Jurkat, Clone E6-1 (cell line): ENCODE data around the gene PTPRN2.

ENCODE experiments used
- DNase-seq: peaks from one replicate; pipeline ENCODE4 v3.0.0-alpha.2; 2011; ENCODE audit warnings: low read depth, low spot score
- H3K4me3 ChIP-seq: 2 replicates; pipeline ENCODE4 v1.5.1; 2011; ENCODE audit warnings: mild to moderate bottlenecking, low read length, control low read depth, moderate library complexity

Gene PTPRN2

GRCh38 chr7:158001621-158002320 lies 585.9 kb downstream of the PTPRN2 start:
- no peak overlapping the region for H3K4me3 ChIP-seq
- DNase-seq, result no peak

GRCh38 chr7:158001003-158001402 lies 586.6 kb downstream of the PTPRN2 start:
- DNase-seq, result no peak
- H3K4me3 ChIP-seq, result no peak overlapping the region

- no peak for DNase-seq
Measured at GRCh38 chr7:158000160-158000559, 587.5 kb downstream of the PTPRN2 start.

GRCh38 chr7:157998884-157999552 lies 588.6 kb downstream of the PTPRN2 start:
- H3K4me3 ChIP-seq, result no peak overlapping the region
- no peak for DNase-seq

More at GRCh38 chr7:158000160-158000559, 587.5 kb downstream of the PTPRN2 start:
- H3K4me3 ChIP-seq, result no peak overlapping the region

GRCh38 chr7:157997471-157997870 lies 590.2 kb downstream of the PTPRN2 start:
- DNase-seq, result no peak
- H3K4me3 ChIP-seq, result no peak overlapping the region

- no peak for DNase-seq
- H3K4me3 ChIP-seq, result no peak overlapping the region
Measured at GRCh38 chr7:157997080-157997440, 590.6 kb downstream of the PTPRN2 start.

GRCh38 chr7:157996359-157997079 lies 591.1 kb downstream of the PTPRN2 start:
- no peak overlapping the region for H3K4me3 ChIP-seq
- DNase-seq, result no peak

GRCh38 chr7:157995815-157996214 lies 591.8 kb downstream of the PTPRN2 start:
- DNase-seq, result no peak
- H3K4me3 ChIP-seq, result no peak overlapping the region

GRCh38 chr7:157994319-157994718 lies 593.3 kb downstream of the PTPRN2 start:
- DNase-seq, result no peak
- no peak overlapping the region for H3K4me3 ChIP-seq

- DNase-seq, result no peak
- H3K4me3 ChIP-seq, result no peak overlapping the region
Measured at GRCh38 chr7:157993406-157994105, 594.1 kb downstream of the PTPRN2 start.

- DNase-seq, result no peak
- no peak overlapping the region for H3K4me3 ChIP-seq
Measured at GRCh38 chr7:157992511-157993160, 595.0 kb downstream of the PTPRN2 start.

GRCh38 chr7:157991761-157992160 lies 595.9 kb downstream of the PTPRN2 start:
- no peak overlapping the region for H3K4me3 ChIP-seq
- DNase-seq, result no peak

GRCh38 chr7:157991351-157991750 lies 596.3 kb downstream of the PTPRN2 start:
- DNase-seq, result peak; percentile 9
- H3K4me3 ChIP-seq, result no peak overlapping the region

GRCh38 chr7:157990881-157991250 lies 596.8 kb downstream of the PTPRN2 start:
- no peak overlapping the region for H3K4me3 ChIP-seq
- no peak for DNase-seq

GRCh38 chr7:157990226-157990880 lies 597.3 kb downstream of the PTPRN2 start:
- H3K4me3 ChIP-seq, result no peak overlapping the region
- no peak for DNase-seq

GRCh38 chr7:157989589-157989988 lies 598.0 kb downstream of the PTPRN2 start:
- DNase-seq, result no peak
- H3K4me3 ChIP-seq, result no peak overlapping the region

GRCh38 chr7:157987906-157988305 lies 599.7 kb downstream of the PTPRN2 start:
- H3K4me3 ChIP-seq, result no peak overlapping the region
- DNase-seq, result no peak

- no peak overlapping the region for H3K4me3 ChIP-seq
- DNase-seq, result no peak
Measured at GRCh38 chr7:157986051-157986450, 601.6 kb downstream of the PTPRN2 start.

- no peak for DNase-seq
- H3K4me3 ChIP-seq, result no peak overlapping the region
Measured at GRCh38 chr7:157985636-157986035, 602.0 kb downstream of the PTPRN2 start.
